Measurements from ENCODE around the gene PHLPP2. TPM values are rescaled to one million over a fixed set of nuclear protein-coding genes. Genes with fewer than 3 reads are reported as not detected.

Gene PHLPP2, protein sequence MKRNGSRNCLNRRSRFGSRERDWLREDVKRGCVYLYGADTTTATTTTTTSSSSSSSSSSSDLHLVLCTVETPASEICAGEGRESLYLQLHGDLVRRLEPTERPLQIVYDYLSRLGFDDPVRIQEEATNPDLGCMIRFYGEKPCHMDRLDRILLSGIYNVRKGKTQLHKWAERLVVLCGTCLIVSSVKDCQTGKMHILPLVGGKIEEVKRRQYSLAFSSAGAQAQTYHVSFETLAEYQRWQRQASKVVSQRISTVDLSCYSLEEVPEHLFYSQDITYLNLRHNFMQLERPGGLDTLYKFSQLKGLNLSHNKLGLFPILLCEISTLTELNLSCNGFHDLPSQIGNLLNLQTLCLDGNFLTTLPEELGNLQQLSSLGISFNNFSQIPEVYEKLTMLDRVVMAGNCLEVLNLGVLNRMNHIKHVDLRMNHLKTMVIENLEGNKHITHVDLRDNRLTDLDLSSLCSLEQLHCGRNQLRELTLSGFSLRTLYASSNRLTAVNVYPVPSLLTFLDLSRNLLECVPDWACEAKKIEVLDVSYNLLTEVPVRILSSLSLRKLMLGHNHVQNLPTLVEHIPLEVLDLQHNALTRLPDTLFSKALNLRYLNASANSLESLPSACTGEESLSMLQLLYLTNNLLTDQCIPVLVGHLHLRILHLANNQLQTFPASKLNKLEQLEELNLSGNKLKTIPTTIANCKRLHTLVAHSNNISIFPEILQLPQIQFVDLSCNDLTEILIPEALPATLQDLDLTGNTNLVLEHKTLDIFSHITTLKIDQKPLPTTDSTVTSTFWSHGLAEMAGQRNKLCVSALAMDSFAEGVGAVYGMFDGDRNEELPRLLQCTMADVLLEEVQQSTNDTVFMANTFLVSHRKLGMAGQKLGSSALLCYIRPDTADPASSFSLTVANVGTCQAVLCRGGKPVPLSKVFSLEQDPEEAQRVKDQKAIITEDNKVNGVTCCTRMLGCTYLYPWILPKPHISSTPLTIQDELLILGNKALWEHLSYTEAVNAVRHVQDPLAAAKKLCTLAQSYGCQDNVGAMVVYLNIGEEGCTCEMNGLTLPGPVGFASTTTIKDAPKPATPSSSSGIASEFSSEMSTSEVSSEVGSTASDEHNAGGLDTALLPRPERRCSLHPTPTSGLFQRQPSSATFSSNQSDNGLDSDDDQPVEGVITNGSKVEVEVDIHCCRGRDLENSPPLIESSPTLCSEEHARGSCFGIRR (N-terminal part only)
- total RNA-seq, result 4.9 and 7.1 TPM in 2 replicates

DNA sequence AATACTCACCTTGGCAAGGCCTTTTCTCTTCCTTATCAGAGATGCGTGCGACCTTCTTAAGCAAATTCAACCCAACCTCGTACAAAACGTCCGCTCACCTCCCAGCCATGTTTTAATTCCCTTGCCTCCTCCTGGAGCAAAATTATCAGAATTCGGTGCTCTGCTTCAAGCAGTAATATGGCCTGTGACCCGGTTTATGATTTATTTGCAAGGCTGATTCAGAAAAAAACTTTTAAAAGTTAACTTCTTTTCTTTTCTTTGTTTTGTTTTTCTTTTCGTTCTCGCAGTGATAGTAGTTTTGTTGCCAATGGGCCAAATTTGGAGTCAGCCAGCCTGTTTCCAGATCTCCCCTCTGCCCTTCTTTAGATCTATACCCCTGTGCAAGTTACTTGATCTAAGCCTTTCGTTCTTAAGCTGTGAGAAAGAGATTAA, at the start of gene PHLPP2:
Gene PHLPP2, minus strand, starts transcription at position 382 of the 432 bp plus-strand sequence. CDS start 9,906 bp downstream, outside the sequence.

DNA sequence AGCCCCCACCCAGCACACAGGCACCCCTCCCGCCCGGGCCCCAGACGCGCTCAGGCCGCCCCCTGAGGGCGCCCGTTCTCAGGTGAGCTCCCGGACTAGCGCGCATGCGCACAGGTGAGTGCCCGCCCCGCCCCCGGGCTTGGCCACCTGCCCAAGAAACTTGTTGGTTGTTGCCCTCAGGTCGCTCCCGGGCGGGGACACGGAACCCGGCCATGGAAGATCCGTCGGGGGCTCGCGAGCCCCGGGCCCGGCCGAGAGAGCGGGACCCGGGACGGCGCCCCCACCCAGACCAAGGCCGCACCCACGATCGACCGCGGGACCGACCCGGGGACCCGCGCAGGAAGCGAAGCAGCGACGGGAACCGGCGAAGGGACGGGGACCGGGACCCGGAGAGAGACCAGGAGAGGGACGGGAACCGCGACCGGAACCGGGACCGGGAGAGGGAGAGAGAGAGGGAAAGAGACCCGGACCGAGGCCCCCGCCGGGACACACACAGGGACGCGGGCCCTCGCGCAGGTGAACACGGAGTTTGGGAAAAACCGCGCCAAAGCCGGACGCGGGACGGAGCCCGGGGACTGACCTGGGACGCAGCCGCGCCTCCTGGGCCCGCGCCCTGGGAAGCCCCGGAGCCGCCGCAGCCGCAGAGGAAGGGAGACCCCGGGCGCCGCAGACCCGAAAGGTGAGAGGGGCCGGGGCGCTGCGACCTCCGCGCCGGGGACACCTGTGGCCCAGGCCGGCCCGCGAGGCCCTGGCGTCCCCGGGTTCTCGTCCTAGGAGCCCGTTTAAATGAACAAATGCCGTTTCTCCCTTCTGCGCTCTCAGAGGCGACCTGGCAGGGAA, 98.3 kb downstream of the PHLPP2 start, which contains the start of gene MARVELD3:
Gene MARVELD3, plus strand, starts transcription at position 167 of the 840 bp plus-strand sequence. Its CDS starts 46 bp downstream, at position 213.

Other genes with a start within 250 kb of the PHLPP2 start
- gene ZNF19, start 235.4 kb downstream of the PHLPP2 start, total RNA-seq, result 0.94 and 1.5 TPM in 2 replicates
- not detected in 2 replicates for gene CHST4, start 198.3 kb downstream of the PHLPP2 start, total RNA-seq
- not detected in 2 replicates for gene TAT, start 147.6 kb downstream of the PHLPP2 start, total RNA-seq
- gene MARVELD3, start 98.5 kb downstream of the PHLPP2 start, total RNA-seq, result not detected in 2 replicates
- gene AP1G1, start 84.1 kb upstream of the PHLPP2 start, total RNA-seq, result 42.5 and 60.1 TPM in 2 replicates
- 11.3 and 16.5 TPM in 2 replicates for gene ATXN1L, start 121.3 kb upstream of the PHLPP2 start, total RNA-seq
- gene ZNF821, start 159.5 kb upstream of the PHLPP2 start, total RNA-seq, result 4.5 and 5.5 TPM in 2 replicates
- 133 and 151 TPM in 2 replicates for gene IST1, start 170.8 kb upstream of the PHLPP2 start, total RNA-seq

All from endothelial cell of coronary artery (primary cell).